CD4-positive, alpha-beta T cell (primary cell): ENCODE results near the gene NADK. TPM values are rescaled to one million over a fixed set of nuclear protein-coding genes. Genes with fewer than 3 reads are reported as not detected.

Source experiments
- ATAC-seq: fragments of 200-7000 bp; cut with Tn5 transposase; one replicate; pipeline ENCODE4 v1.10.0; 2022; ENCODE audit warnings: mild to moderate bottlenecking; ENCODE audit not compliant: poor library complexity
- CTCF ChIA-PET: fragments of 350-600 bp; sonication (Branson Sonifier 250); formaldehyde crosslinking; loops from one replicate; lab custom pipeline; 2021; ENCODE audit warnings: antibody characterized with exemption, inconsistent platforms; lab: Charles Lee
- POLR2A ChIA-PET: fragments of 350-600 bp; sonication (Branson Sonifier 250); formaldehyde crosslinking; loops from one replicate; lab custom pipeline; 2021; ENCODE audit warnings: antibody characterized with exemption, inconsistent platforms; lab: Charles Lee
- DNase-seq, 14 experiments: peaks; one replicate each; pipeline ENCODE4 v3.0.0-alpha.2; 2013 to 2020; ENCODE audit warnings: mixed read lengths in 2 of 14
- H3K27ac ChIP-seq, 2 donors: one replicate each; pipeline versions ENCODE4 v1.5.1 to v1.7.0; 2013; ENCODE audit warnings: low read length in 2 of 2, low read depth in 1 of 2, mild to moderate bottlenecking in 1 of 2
- H3K27me3 ChIP-seq, 2 experiments: 1 replicate in 1 of 2; 2 replicates in 1 of 2; pipeline versions ENCODE4 v1.6.1 to v1.7.0; 2013; ENCODE audit warnings: low read length in 2 of 2, control low read depth in 1 of 2, mild to moderate bottlenecking in 1 of 2, moderate library complexity in 1 of 2; ENCODE audit not compliant: insufficient read depth in 2 of 2, control insufficient read depth in 1 of 2
- H3K36me3 ChIP-seq: one replicate; pipeline ENCODE4 v1.6.1; 2013; ENCODE audit warnings: low read length, control low read depth; ENCODE audit not compliant: insufficient read depth
- H3K4me1 ChIP-seq: one replicate; pipeline ENCODE4 v1.6.1; 2013; ENCODE audit warnings: low read length, control low read depth; ENCODE audit not compliant: insufficient read depth
- H3K4me3 ChIP-seq: one replicate; pipeline ENCODE4 v1.5.1; 2013; ENCODE audit warnings: mild to moderate bottlenecking, low read length, moderate library complexity
- H3K9me3 ChIP-seq, 2 experiments: 1 replicate in 1 of 2; 2 replicates in 1 of 2; pipeline versions ENCODE4 v1.6.1 to v1.7.0; 2013; ENCODE audit warnings: low read length in 2 of 2, mild to moderate bottlenecking in 2 of 2, control low read depth in 1 of 2, moderate library complexity in 1 of 2; ENCODE audit not compliant: control insufficient read depth in 1 of 2, insufficient read depth in 1 of 2
- H3K27ac Mint-ChIP-seq: one replicate; pipeline ENCODE4 v1.8.0; 2020; ENCODE audit warnings: mixed read lengths
- H3K27me3 Mint-ChIP-seq: one replicate; pipeline ENCODE4 v1.8.0; 2021; ENCODE audit warnings: mixed read lengths
- H3K36me3 Mint-ChIP-seq: one replicate; pipeline ENCODE4 v1.8.0; 2021; ENCODE audit warnings: low read depth, mixed read lengths
- H3K4me1 Mint-ChIP-seq: one replicate; pipeline ENCODE4 v1.8.0; 2021; ENCODE audit warnings: low read depth, mixed read lengths
- H3K4me3 Mint-ChIP-seq: one replicate; pipeline ENCODE4 v1.8.0; 2020; ENCODE audit warnings: mild to moderate bottlenecking, mixed read lengths
- H3K9me3 Mint-ChIP-seq: one replicate; pipeline ENCODE4 v1.8.0; 2020; ENCODE audit warnings: mixed read lengths
- intact Hi-C, 2 experiments: fragments of 100-400 bp; cut with DNase I in 1 of 2; cut with micrococcal nuclease in 1 of 2; formaldehyde crosslinking; loops; one replicate each; pipeline versions ENCODE4 v1.15.1 to v1.9.0; 2023 to 2025; cut with DNase I, micrococcal nuclease
- total RNA-seq, 174 experiments: library from RNA in 2 of 174; stranded (reverse) in 2 of 174; gene quantifications; one replicate each; pipeline ENCODE4 v1.2.3 and lab custom pipeline; 2021 to 2026
- TF ChIP-seq, protein P1 (sequence below): fragments of 200-600 bp; IDR thresholded peaks from one replicate; pipeline ENCODE4 v1.8.0; 2022; ENCODE audit warnings: antibody characterized with exemption, mild to moderate bottlenecking

NADK gene
- total RNA-seq, 2 experiments from 2014 or later, result 19.9 to 25.1 TPM

GRCh38 chr1:1799716-1800115 is 21.4 kb upstream of the NADK start:
- intact Hi-C loops, result no loop called here
- Histone ChIP-seq H3K27ac (no peak overlapping the region), H3K9me3 (no peaks in the 10 kb centered on the region), H3K27me3 (no peaks in the 10 kb centered on the region), H3K4me3 (no peak overlapping the region), H3K4me1 (peaks cover 11% of the 10 kb centered on the region), H3K36me3 (peaks cover 80% of the 10 kb centered on the region)
- DNase-seq (no peak), ATAC-seq (no peak)
- Mint-ChIP-seq H3K27me3 (no peaks in the 10 kb centered on the region), H3K4me1 (peaks cover 26% of the 10 kb centered on the region), H3K4me3 (no peak overlapping the region), H3K27ac (peak overlapping the region; percentile 47), H3K36me3 (peaks cover 85% of the 10 kb centered on the region), H3K9me3 (no peaks in the 10 kb centered on the region)
- TF ChIP-seq, protein P1, sequence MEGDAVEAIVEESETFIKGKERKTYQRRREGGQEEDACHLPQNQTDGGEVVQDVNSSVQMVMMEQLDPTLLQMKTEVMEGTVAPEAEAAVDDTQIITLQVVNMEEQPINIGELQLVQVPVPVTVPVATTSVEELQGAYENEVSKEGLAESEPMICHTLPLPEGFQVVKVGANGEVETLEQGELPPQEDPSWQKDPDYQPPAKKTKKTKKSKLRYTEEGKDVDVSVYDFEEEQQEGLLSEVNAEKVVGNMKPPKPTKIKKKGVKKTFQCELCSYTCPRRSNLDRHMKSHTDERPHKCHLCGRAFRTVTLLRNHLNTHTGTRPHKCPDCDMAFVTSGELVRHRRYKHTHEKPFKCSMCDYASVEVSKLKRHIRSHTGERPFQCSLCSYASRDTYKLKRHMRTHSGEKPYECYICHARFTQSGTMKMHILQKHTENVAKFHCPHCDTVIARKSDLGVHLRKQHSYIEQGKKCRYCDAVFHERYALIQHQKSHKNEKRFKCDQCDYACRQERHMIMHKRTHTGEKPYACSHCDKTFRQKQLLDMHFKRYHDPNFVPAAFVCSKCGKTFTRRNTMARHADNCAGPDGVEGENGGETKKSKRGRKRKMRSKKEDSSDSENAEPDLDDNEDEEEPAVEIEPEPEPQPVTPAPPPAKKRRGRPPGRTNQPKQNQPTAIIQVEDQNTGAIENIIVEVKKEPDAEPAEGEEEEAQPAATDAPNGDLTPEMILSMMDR, result no peak
- POLR2A ChIA-PET, result interaction anchor here (0.7 kb wide), 1 partner anchor 20 kb away, joined by 3 read pairs; no protein-coding TSS in a partner anchor
- CTCF ChIA-PET, result no interaction called here

DNA sequence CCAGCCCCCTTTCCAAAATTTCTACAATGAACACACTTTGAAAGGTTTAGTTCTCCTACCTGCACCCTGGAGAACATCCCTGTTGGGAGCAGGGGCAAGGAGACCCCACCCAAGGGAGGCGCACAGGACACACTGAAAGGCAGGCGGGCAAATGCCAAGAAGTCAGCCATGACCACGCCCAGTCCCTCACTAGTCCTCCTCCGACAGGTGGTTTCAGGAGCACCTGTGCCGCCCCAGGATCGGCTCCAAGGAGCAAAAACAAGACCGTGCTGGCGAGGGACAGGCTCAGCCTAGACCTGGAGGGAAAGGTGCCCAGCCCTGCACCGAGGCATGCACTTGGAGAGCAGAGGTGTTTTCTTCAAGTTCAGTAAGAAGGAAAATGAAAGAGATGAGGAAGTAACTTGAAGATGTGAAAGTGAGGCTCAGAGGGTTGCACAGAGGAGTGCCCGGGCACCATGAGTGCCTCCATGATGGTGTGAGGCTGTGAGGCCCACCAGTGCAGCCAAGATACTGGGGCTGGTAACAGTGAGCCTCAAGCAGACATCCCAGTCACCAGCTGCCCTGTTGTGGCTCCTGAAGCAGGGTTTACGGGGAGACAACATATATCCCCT is 19.6 kb upstream of the NADK start:
- Histone ChIP-seq H3K4me3 (no peak overlapping the region), H3K36me3 (peaks cover 80% of the 10 kb centered on the region), H3K4me1 (peaks cover 7% of the 10 kb centered on the region), H3K9me3 (no peaks in the 10 kb centered on the region), H3K27ac (no peak overlapping the region), H3K27me3 (no peaks in the 10 kb centered on the region)
- ATAC-seq (no peak), DNase-seq (no peak)
- Mint-ChIP-seq H3K4me1 (peaks cover 19% of the 10 kb centered on the region), H3K27ac (peak overlapping the region; percentile 67), H3K36me3 (peaks cover 88% of the 10 kb centered on the region), H3K4me3 (no peak overlapping the region), H3K9me3 (no peaks in the 10 kb centered on the region), H3K27me3 (no peaks in the 10 kb centered on the region)
- intact Hi-C loops, result no loop called here
- ChIA-PET CTCF (no interaction called here), POLR2A (interaction anchor here (1.7 kb wide), 1 partner anchor 18 kb away, joined by 6 read pairs; no protein-coding TSS in a partner anchor)
- TF ChIP-seq, protein P1, result no peak

GRCh38 chr1:1796466-1796865 is 18.2 kb upstream of the NADK start:
- no peaks in the 10 kb centered on the region for H3K9me3 Mint-ChIP-seq
- Histone ChIP-seq H3K36me3 (peaks cover 84% of the 10 kb centered on the region), H3K27me3 (no peaks in the 10 kb centered on the region), H3K9me3 (no peaks in the 10 kb centered on the region), H3K4me3 (no peak overlapping the region), H3K27ac (no peak overlapping the region), H3K4me1 (peaks cover 7% of the 10 kb centered on the region)
- ATAC-seq (peak; percentile 54), DNase-seq (peak in 7 of 14 experiments; percentile 14 to 48 (median 28))
- peak overlapping the region; percentile 27 for H3K27ac Mint-ChIP-seq
- no peaks in the 10 kb centered on the region for H3K27me3 Mint-ChIP-seq
- peaks cover 89% of the 10 kb centered on the region for H3K36me3 Mint-ChIP-seq
- intact Hi-C loops, result no loop called here
- CTCF ChIA-PET, result interaction anchor here (1.1 kb wide), 1 partner anchor 112 kb away, joined by 3 read pairs; no protein-coding TSS in a partner anchor
- H3K4me1 Mint-ChIP-seq, result peaks cover 7% of the 10 kb centered on the region
- H3K4me3 Mint-ChIP-seq, result no peak overlapping the region
- POLR2A ChIA-PET, result no interaction called here
- TF ChIP-seq, protein P1, result peak; percentile 30
